Naive thymus-derived CD4-positive, alpha-beta T cell (primary cell): ENCODE data around the gene GNPAT. TPM values are rescaled to one million over a fixed set of nuclear protein-coding genes. Genes with fewer than 3 reads are reported as not detected.
"Not testable (repeated sequence)": the region's sequence is repeated elsewhere in the genome, so short reads cannot be mapped to it uniquely, and the experiment has no call there.

Experiments used
- ATAC-seq: fragments of 150-1000 bp; cut with Tn5 transposase; 2 replicates; pipeline ENCODE4 v1.10.0; 2021; ENCODE audit warnings: mild to moderate bottlenecking, moderate library complexity
- CTCF ChIA-PET: fragments of 350-600 bp; sonication (Branson Sonifier 250); formaldehyde crosslinking; loops from one replicate; lab custom pipeline; 2021; ENCODE audit warnings: antibody characterized with exemption; lab: Charles Lee
- POLR2A ChIA-PET: fragments of 350-600 bp; sonication (Branson Sonifier 250); formaldehyde crosslinking; loops from one replicate; lab custom pipeline; 2021; ENCODE audit warnings: antibody characterized with exemption, inconsistent platforms; lab: Charles Lee
- DNase-seq, 9 donors: peaks; one replicate each; pipeline versions ENCODE4 v3.0.0 to v3.0.0-alpha.2; 2020 to 2022; ENCODE audit warnings: mixed read lengths in 1 of 9
- H3K27ac ChIP-seq: one replicate; pipeline ENCODE4 v1.7.0; 2013; ENCODE audit warnings: mild to moderate bottlenecking, low read depth, low read length, moderate library complexity
- H3K27me3 ChIP-seq, 2 donors: one replicate each; pipeline ENCODE4 v1.7.0; 2013; ENCODE audit warnings: low read length in 2 of 2, mild to moderate bottlenecking in 2 of 2, moderate library complexity in 2 of 2; ENCODE audit not compliant: control insufficient read depth in 2 of 2, insufficient read depth in 2 of 2
- H3K36me3 ChIP-seq, 3 experiments: 1 replicate in 2 of 3; 2 replicates in 1 of 3; pipeline ENCODE4 v1.7.0; 2013; ENCODE audit warnings: low read length in 3 of 3, mild to moderate bottlenecking in 3 of 3, moderate library complexity in 1 of 3; ENCODE audit not compliant: insufficient read depth in 3 of 3, control insufficient read depth in 2 of 3
- H3K4me1 ChIP-seq, 2 donors: one replicate each; pipeline ENCODE4 v1.7.0; 2013; ENCODE audit warnings: low read length in 2 of 2, mild to moderate bottlenecking in 2 of 2, moderate library complexity in 1 of 2; ENCODE audit not compliant: control insufficient read depth in 2 of 2, insufficient read depth in 2 of 2
- H3K4me3 ChIP-seq: 2 replicates; pipeline ENCODE4 v1.7.0; 2013; ENCODE audit warnings: mild to moderate bottlenecking, low read length
- H3K9me3 ChIP-seq, 3 experiments: 1 replicate in 2 of 3; 2 replicates in 1 of 3; pipeline ENCODE4 v1.7.0; 2013; ENCODE audit warnings: low read length in 3 of 3; ENCODE audit not compliant: control insufficient read depth in 2 of 3
- H3K27ac Mint-ChIP-seq, 9 donors: one replicate each; pipeline ENCODE4 v1.8.0; 2020 to 2022; ENCODE audit warnings: mixed read lengths in 9 of 9, mild to moderate bottlenecking in 8 of 9, moderate library complexity in 5 of 9, inconsistent platforms in 2 of 9
- H3K27me3 Mint-ChIP-seq, 5 donors: one replicate each; pipeline ENCODE4 v1.8.0; 2021 to 2022; ENCODE audit warnings: mixed read lengths in 5 of 5, mild to moderate bottlenecking in 1 of 5
- H3K36me3 Mint-ChIP-seq, 5 donors: one replicate each; pipeline ENCODE4 v1.8.0; 2020 to 2022; ENCODE audit warnings: mixed read lengths in 5 of 5, mild to moderate bottlenecking in 3 of 5, inconsistent platforms in 1 of 5
- H3K4me1 Mint-ChIP-seq, 7 donors: one replicate each; pipeline ENCODE4 v1.8.0; 2020 to 2022; ENCODE audit warnings: mixed read lengths in 7 of 7, mild to moderate bottlenecking in 3 of 7, inconsistent platforms in 1 of 7
- H3K4me3 Mint-ChIP-seq, 10 donors: one replicate each; pipeline ENCODE4 v1.8.0; 2020 to 2022; ENCODE audit warnings: mild to moderate bottlenecking in 10 of 10, mixed read lengths in 10 of 10, moderate library complexity in 6 of 10, inconsistent platforms in 2 of 10
- H3K9me3 Mint-ChIP-seq, 11 donors: one replicate each; pipeline ENCODE4 v1.8.0; 2020 to 2022; ENCODE audit warnings: mixed read lengths in 11 of 11, mild to moderate bottlenecking in 4 of 11, inconsistent platforms in 1 of 11, moderate library complexity in 1 of 11
- intact Hi-C, 2 donors: fragments of 100-400 bp; cut with micrococcal nuclease; formaldehyde crosslinking; loops; one replicate each; pipeline ENCODE4 v1.15.1; 2023
- polyA plus RNA-seq, 2 donors: library from polyadenylated mRNA; unstranded; fragments of 300-500 nt; fragmentation: Illumina TruSeq; gene quantifications; one replicate each; pipeline ENCODE4 v1.2.3, GENCODE V29; 2021
- total RNA-seq, 6 experiments: library from RNA in 5 of 6; stranded (reverse) in 5 of 6; gene quantifications; 1 replicate in 5 of 6; 2 replicates in 1 of 6; pipeline ENCODE4 v1.2.3 and lab custom pipeline; 2021 to 2026

The GNPAT gene
- total and polyA plus RNA-seq, 7 experiments from 2014 or later, result 17.3 to 41.0 (median 34.4) TPM

DNA sequence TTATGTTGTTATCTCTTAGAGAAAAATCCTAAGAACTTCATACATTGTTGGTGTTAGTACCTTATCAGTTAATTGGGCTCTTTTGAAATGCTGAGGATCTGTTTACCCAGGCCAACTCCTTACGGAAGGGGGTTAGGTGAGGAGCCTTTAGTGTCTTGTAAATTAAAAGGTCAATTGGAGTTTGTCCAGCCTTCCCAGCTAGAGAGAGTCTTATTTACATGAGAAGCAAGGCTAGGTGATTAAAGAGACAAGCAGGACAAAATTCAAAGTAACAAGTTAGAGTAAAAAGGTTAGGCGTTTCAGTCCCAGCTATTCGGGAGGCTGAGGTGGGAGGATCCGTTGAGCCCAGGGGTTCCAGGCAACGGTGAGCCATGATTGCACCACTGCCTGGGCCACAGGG, 28.7 kb upstream of the GNPAT start:
- POLR2A ChIA-PET, H3K9me3 Mint-ChIP-seq, H3K27me3 ChIP-seq, DNase-seq, H3K36me3 ChIP-seq, H3K4me3 ChIP-seq, H3K36me3 Mint-ChIP-seq, H3K9me3 ChIP-seq, H3K27me3 Mint-ChIP-seq, H3K4me1 ChIP-seq, ATAC-seq, H3K27ac ChIP-seq: not testable (repeated sequence)
- peaks cover 0 to 13% (median 9%) of the 10 kb centered on the region in 7 donors for H3K4me1 Mint-ChIP-seq
- intact Hi-C loops, result loop anchor here in 1 of 2 donors (5.0 kb wide), 2 partner anchors 175 to 900 kb away; no protein-coding TSS in a partner anchor
- peak overlapping the region in 1 of 10 donors; percentile 79 for H3K4me3 Mint-ChIP-seq
- H3K27ac Mint-ChIP-seq, result peak overlapping the region in 4 of 9 donors; percentile 22 to 71 (median 40)
- CTCF ChIA-PET, result interaction anchor here (0.6 to 2.3 kb wide), 3 partner anchors 241 to 296 kb away, joined by 3 to 10 read pairs (median 8); no protein-coding TSS in a partner anchor

DNA sequence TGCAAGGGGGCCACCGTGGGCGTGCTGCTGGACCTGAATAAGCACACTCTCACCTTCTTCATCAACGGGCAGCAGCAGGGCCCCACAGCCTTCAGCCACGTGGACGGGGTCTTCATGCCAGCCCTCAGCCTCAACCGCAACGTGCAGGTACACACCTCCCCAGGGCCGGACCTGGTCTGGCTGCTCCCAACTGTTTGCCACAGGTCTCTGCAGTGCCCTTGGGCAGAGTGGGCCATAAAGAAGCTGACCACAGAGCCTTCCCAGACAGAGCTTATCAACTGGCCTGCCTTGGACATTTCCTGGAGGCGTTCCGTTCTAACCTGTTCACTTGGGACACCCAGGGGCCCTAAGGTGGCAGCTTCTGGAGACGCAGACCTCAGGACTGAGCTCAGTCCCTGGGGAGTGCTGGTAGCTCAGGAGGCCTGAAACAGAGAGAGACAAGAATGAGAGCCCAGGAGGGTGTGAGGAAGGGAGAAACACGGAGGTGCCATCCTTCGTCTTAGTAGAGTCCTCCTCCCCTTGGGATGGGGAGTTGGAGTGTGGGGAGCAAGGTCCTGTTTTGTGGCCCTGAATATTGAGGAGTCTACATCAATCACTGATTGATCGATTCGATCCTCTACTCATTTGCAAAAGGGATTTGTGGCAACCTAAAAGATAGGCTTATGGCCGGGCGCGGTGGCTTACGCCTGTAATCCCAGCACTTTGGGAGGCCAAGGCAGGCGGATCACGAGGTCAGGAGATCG, 27.0 kb upstream of the GNPAT start:
- H3K4me3 ChIP-seq, result no peak overlapping the region
- no peaks in the 10 kb centered on the region for H3K9me3 Mint-ChIP-seq
- no peak overlapping the region for H3K4me3 Mint-ChIP-seq
- no peak for DNase-seq
- no peak overlapping the region for H3K27ac Mint-ChIP-seq
- no peak for ATAC-seq
- ChIA-PET POLR2A (no interaction called here), CTCF (no interaction called here)
- intact Hi-C loops, result loop anchor here in 1 of 2 donors (5.0 kb wide), 2 partner anchors 177 to 902 kb away; no protein-coding TSS in a partner anchor
- peaks cover 0 to 13% (median 9%) of the 10 kb centered on the region in 7 donors for H3K4me1 Mint-ChIP-seq
- peaks cover 4% of the 10 kb centered on the region in 2 donors for H3K4me1 ChIP-seq
- no peaks in the 10 kb centered on the region for H3K36me3 Mint-ChIP-seq
- H3K27ac ChIP-seq, result no peak overlapping the region
- no peaks in the 10 kb centered on the region for H3K36me3 ChIP-seq
- no peaks in the 10 kb centered on the region for H3K9me3 ChIP-seq
- H3K27me3 ChIP-seq, result no peaks in the 10 kb centered on the region
- H3K27me3 Mint-ChIP-seq, result peaks cover 0 to 9% (median 0%) of the 10 kb centered on the region in 5 donors

DNA sequence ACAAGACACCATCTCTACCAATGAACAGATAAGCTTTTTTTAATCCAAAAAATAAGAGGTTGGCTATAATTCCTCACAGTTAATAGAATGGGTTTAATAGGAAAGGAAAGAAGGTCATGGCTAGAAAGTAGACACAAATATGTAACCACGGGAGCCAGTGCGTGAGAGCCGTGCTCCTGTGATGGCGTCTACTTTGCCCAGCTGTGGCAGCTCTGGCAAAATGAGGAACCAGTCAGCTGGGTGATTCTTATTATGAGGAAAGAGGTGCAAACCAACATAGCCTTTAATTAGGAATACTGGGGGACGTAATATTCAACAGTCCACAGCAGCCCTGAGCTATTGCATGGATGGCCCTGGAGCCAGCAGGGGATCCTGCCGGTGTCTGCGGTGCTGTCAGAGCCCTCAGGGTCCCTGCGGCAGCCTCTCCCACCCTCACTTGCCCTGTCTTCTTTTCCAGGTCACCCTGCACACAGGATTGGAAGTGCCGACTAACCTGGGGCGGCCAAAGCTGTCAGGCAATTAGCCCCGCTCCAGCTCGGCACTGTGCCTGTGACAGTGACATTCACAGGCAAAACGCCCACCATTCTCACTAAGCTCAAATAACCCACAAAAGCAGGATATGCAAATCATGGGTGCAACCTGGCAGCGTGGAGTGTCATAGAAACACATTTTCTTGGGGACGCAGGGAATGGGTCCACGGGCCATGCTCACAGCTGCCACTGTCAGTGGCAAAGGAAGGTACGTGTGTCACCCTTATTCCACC, 25.9 kb upstream of the GNPAT start:
- Histone ChIP-seq H3K9me3 (no peaks in the 10 kb centered on the region), H3K27me3 (no peaks in the 10 kb centered on the region), H3K27ac (no peak overlapping the region), H3K36me3 (no peaks in the 10 kb centered on the region), H3K4me1 (peaks cover 4% of the 10 kb centered on the region in 2 donors), H3K4me3 (no peak overlapping the region)
- Mint-ChIP-seq H3K36me3 (no peaks in the 10 kb centered on the region), H3K9me3 (no peaks in the 10 kb centered on the region), H3K4me1 (peaks cover 0 to 13% (median 9%) of the 10 kb centered on the region in 7 donors), H3K4me3 (peak overlapping the region in 1 of 10 donors; percentile 20), H3K27ac (peak overlapping the region in 1 of 9 donors; percentile 75), H3K27me3 (peaks cover 0 to 9% (median 0%) of the 10 kb centered on the region in 5 donors)
- ATAC-seq, result no peak
- POLR2A ChIA-PET, result no interaction called here
- intact Hi-C loops, result loop anchor here in 1 of 2 donors (5.0 kb wide), 2 partner anchors 178 to 903 kb away; no protein-coding TSS in a partner anchor
- CTCF ChIA-PET, result interaction anchor here (0.6 to 1.1 kb wide), 2 partner anchors 294 to 376 kb away, joined by 3 read pairs; no protein-coding TSS in a partner anchor
- no peak for DNase-seq

DNA sequence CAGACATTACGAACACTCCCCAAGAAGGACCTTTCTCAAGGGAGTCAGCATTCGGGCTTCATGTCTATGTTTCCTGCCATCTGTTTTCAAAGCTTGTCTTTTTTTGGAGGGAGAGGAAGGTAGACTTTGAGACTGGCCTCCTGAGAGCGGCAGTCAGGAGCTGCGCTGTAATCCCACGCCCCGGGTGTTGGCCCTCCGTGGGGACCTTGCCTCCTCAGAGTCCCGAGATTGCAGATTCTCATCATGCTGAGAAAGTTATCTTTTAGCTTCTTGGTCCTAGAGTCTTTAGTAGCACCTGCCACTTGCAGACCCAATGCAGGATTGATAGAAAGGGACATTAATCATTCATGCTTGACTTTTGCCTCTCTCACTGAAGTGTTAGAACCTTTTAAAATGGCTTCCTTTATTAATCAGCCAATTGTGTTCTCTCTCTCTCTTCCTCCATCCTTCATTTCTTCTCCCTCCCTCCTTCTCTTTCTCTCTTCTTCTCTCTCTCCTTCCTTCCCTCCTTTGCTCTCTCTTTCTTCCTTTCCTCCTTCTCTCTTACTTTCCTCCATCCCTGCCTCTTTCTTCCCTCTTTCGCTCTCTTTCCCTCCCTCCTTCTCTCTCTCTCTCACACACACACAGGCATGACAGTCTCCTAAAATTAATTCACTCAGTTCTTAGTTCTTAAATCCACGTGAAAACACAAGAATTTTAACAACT, 25.2 kb upstream of the GNPAT start:
- H3K36me3 Mint-ChIP-seq, result no peaks in the 10 kb centered on the region
- intact Hi-C loops, result no loop called here
- H3K27ac Mint-ChIP-seq, result peak overlapping the region in 2 of 9 donors; percentile 22 to 50
- H3K27me3 Mint-ChIP-seq, result peaks cover 0 to 9% (median 0%) of the 10 kb centered on the region in 5 donors
- Histone ChIP-seq H3K36me3 (no peaks in the 10 kb centered on the region), H3K4me1 (peaks cover 4% of the 10 kb centered on the region in 2 donors), H3K9me3 (no peaks in the 10 kb centered on the region), H3K27ac (no peak overlapping the region), H3K4me3 (no peak overlapping the region), H3K27me3 (no peaks in the 10 kb centered on the region)
- ChIA-PET CTCF (interaction anchor here (0.6 to 1.1 kb wide), 2 partner anchors 295 to 376 kb away, joined by 3 read pairs; no protein-coding TSS in a partner anchor), POLR2A (no interaction called here)
- H3K4me1 Mint-ChIP-seq, result peaks cover 0 to 13% (median 9%) of the 10 kb centered on the region in 7 donors
- peak overlapping the region in 1 of 10 donors; percentile 3 for H3K4me3 Mint-ChIP-seq
- ATAC-seq, result no peak
- DNase-seq, result no peak
- no peaks in the 10 kb centered on the region for H3K9me3 Mint-ChIP-seq

DNA sequence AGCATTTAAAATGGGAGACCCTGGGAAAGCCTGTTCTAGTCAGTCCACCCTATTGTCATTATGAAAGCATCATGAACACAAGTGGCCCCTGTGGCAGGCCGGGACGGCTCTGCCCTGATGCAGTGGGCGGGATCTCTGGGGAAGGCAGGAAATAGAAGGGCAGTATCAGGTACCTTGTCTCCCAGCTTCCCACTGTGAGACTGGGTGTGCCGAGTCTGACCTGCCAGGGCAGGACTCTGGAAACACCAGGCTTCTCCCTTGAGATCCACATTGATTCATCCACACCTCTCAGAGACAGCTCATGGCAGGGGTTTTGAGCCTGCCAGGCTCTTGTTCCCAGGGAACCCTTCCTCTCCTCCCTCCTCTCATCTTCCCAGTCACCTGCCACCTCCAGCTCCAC, 24.5 kb upstream of the GNPAT start:
- Mint-ChIP-seq H3K27ac (no peak overlapping the region), H3K4me3 (no peak overlapping the region), H3K9me3 (no peaks in the 10 kb centered on the region), H3K36me3 (no peaks in the 10 kb centered on the region), H3K27me3 (peaks cover 0 to 9% (median 0%) of the 10 kb centered on the region in 5 donors), H3K4me1 (peaks cover 0 to 9% (median 4%) of the 10 kb centered on the region in 7 donors)
- intact Hi-C loops, result no loop called here
- H3K4me1 ChIP-seq, result no peaks in the 10 kb centered on the region
- CTCF ChIA-PET, result interaction anchor here (1.1 kb wide), 1 partner anchor 375 kb away, joined by 3 read pairs; no protein-coding TSS in a partner anchor
- H3K27me3 ChIP-seq, result no peaks in the 10 kb centered on the region
- DNase-seq (no peak), ATAC-seq (no peak)
- no peak overlapping the region for H3K4me3 ChIP-seq
- H3K27ac ChIP-seq, result no peak overlapping the region
- H3K36me3 ChIP-seq, result no peaks in the 10 kb centered on the region
- no peaks in the 10 kb centered on the region for H3K9me3 ChIP-seq
- POLR2A ChIA-PET, result interaction anchor here (0.6 kb wide), 1 partner anchor 142 kb away, joined by 3 read pairs; no protein-coding TSS in a partner anchor

DNA sequence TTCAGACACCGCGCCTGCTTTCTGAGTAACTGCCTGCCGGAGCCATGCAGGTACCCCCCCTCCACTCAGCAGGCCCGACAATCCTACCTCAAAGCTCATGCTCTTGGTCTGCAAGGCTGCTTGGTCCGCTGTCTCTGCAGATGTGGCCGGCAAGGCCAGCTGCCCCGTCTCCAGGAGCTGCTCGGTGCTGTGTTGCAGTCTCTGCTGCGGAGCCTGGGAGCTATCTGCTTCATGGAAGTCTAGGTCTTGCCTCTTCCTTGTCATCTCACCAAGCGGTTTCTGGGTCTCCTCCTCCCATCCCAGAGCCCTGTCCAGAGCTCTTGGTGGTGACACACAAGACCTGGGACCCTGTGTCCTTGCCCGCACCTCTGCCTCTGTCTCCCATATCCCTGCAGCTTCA, 24.0 kb upstream of the GNPAT start:
- no peak overlapping the region for H3K4me3 Mint-ChIP-seq
- Histone ChIP-seq H3K4me1 (no peaks in the 10 kb centered on the region), H3K36me3 (no peaks in the 10 kb centered on the region), H3K9me3 (no peaks in the 10 kb centered on the region), H3K4me3 (no peak overlapping the region), H3K27me3 (no peaks in the 10 kb centered on the region), H3K27ac (no peak overlapping the region)
- ATAC-seq, result no peak
- no peaks in the 10 kb centered on the region for H3K36me3 Mint-ChIP-seq
- DNase-seq, result no peak
- H3K27me3 Mint-ChIP-seq, result peaks cover 0 to 9% (median 0%) of the 10 kb centered on the region in 5 donors
- ChIA-PET POLR2A (interaction anchor here (0.6 kb wide), 1 partner anchor 141 kb away, joined by 3 read pairs; no protein-coding TSS in a partner anchor), CTCF (no interaction called here)
- H3K27ac Mint-ChIP-seq, result no peak overlapping the region
- no peaks in the 10 kb centered on the region for H3K9me3 Mint-ChIP-seq
- H3K4me1 Mint-ChIP-seq, result peaks cover 0 to 6% (median 3%) of the 10 kb centered on the region in 7 donors
- intact Hi-C loops, result no loop called here
